Measurements from ENCODE around the gene PRSS57.
A peak's percentile ranks its signal among the peaks of the same experiment; 100 is the strongest.

PRSS57 gene

DNA sequence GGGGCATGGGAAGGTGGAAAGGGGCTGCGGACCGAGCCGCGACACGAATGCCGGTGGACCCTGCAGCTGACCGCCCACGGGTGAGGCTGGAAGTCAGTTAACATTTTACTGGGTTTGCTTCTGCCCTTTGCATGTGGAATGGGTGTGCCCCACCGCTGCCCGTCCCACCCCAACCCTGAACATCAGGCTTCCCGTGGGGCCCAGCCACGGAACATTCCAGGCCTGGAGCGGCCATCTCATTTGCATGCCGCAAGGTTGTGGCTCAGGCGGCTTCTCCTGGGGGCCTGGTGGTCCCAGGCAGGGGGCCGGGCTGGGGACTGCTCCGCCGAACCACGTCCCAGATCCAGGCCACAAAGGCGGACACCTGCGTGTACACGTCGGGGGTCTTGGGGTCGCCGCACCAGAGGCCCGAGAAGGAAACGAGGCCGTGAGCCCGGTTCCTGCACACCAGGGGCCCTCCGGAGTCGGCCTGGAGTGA lies 9.8 kb downstream of the PRSS57 start:
- Histone ChIP-seq H3K36me3 (ENCODE audit: control insufficient read depth, low read length) (no peaks in the 10 kb centered on the region), H3K79me2 (ENCODE audit: control insufficient read depth, low read length) (no peaks in the 10 kb centered on the region), H4K20me1 (ENCODE audit: control insufficient read depth, insufficient read depth, low read depth, low read length) (no peaks in the 10 kb centered on the region), H3K27ac (ENCODE audit: low read depth, low read length) (no peak overlapping the region), H3K4me1 (ENCODE audit: control insufficient read depth, low read length) (peaks cover 5% of the 10 kb centered on the region), H3K4me3 (ENCODE audit: low read length) (no peak overlapping the region), H3K9me3 (ENCODE audit: control insufficient read depth, insufficient read depth, low read length) (no peaks in the 10 kb centered on the region), H3K27me3 (ENCODE audit: control insufficient read depth, low read length) (no peaks in the 10 kb centered on the region), H3K4me2 (ENCODE audit: low read length) (no peak overlapping the region), H3F3A (ENCODE audit: control insufficient read depth, insufficient read depth) (no peaks in the 10 kb centered on the region), H3K9me2 (replicated peaks; ENCODE audit: control insufficient read depth, low read length) (no peaks in the 10 kb centered on the region)
- TF ChIP-seq, protein P1, sequence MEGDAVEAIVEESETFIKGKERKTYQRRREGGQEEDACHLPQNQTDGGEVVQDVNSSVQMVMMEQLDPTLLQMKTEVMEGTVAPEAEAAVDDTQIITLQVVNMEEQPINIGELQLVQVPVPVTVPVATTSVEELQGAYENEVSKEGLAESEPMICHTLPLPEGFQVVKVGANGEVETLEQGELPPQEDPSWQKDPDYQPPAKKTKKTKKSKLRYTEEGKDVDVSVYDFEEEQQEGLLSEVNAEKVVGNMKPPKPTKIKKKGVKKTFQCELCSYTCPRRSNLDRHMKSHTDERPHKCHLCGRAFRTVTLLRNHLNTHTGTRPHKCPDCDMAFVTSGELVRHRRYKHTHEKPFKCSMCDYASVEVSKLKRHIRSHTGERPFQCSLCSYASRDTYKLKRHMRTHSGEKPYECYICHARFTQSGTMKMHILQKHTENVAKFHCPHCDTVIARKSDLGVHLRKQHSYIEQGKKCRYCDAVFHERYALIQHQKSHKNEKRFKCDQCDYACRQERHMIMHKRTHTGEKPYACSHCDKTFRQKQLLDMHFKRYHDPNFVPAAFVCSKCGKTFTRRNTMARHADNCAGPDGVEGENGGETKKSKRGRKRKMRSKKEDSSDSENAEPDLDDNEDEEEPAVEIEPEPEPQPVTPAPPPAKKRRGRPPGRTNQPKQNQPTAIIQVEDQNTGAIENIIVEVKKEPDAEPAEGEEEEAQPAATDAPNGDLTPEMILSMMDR (IDR thresholded peaks at IDR 0.05; ENCODE audit: low read depth, low read length, poor library complexity, severe bottlenecking), result no peak
- TF ChIP-seq EZH2phosphoT487 (IDR thresholded peaks at IDR 0.05; ENCODE audit: borderline replicate concordance, low read length), result no peak

DNA sequence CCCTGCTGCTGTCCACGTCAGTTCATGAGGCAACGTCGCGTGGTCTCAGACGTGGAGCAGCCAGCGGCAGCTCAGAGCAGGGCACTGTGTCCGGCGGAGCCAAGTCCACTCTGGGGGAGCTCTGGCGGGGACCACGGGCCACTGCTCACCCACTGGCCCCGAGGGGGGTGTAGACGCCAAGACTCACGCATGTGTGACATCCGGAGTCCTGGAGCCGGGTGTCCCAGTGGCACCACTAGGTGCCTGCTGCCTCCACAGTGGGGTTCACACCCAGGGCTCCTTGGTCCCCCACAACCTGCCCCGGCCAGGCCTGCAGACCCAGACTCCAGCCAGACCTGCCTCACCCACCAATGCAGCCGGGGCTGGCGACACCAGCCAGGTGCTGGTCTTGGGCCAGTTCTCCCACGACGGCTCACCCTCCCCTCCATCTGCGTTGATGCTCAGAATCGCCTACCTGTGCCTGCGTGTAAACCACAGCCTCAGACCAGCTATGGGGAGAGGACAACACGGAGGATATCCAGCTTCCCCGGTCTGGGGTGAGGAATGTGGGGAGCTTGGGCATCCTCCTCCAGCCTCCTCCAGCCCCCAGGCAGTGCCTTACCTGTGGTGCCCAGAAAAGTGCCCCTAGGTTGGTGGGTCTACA lies 12.5 kb downstream of the PRSS57 start:
- Histone ChIP-seq H3K27ac (ENCODE audit: low read depth, low read length) (no peak overlapping the region), H3K4me2 (ENCODE audit: low read length) (no peak overlapping the region), H3K79me2 (ENCODE audit: control insufficient read depth, low read length) (peaks cover 5% of the 10 kb centered on the region; the same call in 1 of the 2 replicates), H4K20me1 (ENCODE audit: control insufficient read depth, insufficient read depth, low read depth, low read length) (no peaks in the 10 kb centered on the region; the same call in 1 of the 2 replicates), H3K9me2 (replicated peaks; ENCODE audit: control insufficient read depth, low read length) (no peaks in the 10 kb centered on the region), H3K4me3 (ENCODE audit: low read length) (no peak overlapping the region), H3K4me1 (ENCODE audit: control insufficient read depth, low read length) (peaks cover 13% of the 10 kb centered on the region), H3K27me3 (ENCODE audit: control insufficient read depth, low read length) (no peaks in the 10 kb centered on the region), H3K9me3 (ENCODE audit: control insufficient read depth, insufficient read depth, low read length) (no peaks in the 10 kb centered on the region), H3K36me3 (ENCODE audit: control insufficient read depth, low read length) (no peaks in the 10 kb centered on the region), H3F3A (ENCODE audit: control insufficient read depth, insufficient read depth) (0 out of 2 replicates have a peak, but pooled peaks cover 3% of the 10 kb centered on the region)
- TF ChIP-seq, protein P1 (IDR thresholded peaks at IDR 0.05; ENCODE audit: low read depth, low read length, poor library complexity, severe bottlenecking), result no peak
- no peak for TF ChIP-seq EZH2phosphoT487 (IDR thresholded peaks at IDR 0.05; ENCODE audit: borderline replicate concordance, low read length)

DNA sequence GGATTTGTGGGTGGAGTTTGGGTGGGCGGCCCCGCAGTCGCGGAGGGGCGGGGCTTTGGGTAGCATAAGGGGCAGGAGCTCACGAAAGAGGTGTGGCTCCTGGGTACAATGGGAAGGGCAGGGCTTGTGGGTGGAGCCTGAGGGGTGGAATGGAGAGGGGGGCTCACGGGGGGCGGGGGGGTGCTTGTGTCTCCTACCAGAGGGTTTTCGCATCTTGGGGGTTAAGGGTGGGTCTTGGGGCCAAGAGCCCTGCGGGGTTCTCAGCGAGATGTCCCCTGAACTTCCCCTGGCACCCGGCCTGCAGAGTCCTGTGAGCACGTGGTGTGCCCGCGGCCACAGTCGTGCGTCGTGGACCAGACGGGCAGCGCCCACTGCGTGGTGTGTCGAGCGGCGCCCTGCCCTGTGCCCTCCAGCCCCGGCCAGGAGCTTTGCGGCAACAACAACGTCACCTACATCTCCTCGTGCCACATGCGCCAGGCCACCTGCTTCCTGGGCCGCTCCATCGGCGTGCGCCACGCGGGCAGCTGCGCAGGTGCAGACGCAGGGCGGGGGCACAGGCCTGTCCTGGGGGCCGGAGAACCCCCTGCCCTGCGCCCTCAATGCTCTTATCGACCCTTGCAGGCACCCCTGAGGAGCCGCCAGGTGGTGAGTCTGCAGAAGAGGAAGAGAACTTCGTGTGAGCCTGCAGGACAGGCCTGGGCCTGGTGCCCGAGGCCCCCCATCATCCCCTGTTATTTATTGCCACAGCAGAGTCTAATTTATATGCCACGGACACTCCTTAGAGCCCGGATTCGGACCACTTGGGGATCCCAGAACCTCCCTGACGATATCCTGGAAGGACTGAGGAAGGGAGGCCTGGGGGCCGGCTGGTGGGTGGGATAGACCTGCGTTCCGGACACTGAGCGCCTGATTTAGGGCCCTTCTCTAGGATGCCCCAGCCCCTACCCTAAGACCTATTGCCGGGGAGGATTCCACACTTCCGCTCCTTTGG lies 13.9 kb downstream of the PRSS57 start:
- H3K9me2 ChIP-seq (replicated peaks; ENCODE audit: control insufficient read depth, low read length), result no peaks in the 10 kb centered on the region
- H3K79me2 ChIP-seq (ENCODE audit: control insufficient read depth, low read length), result peaks cover 5% of the 10 kb centered on the region; the same call in 1 of the 2 replicates
- no peaks in the 10 kb centered on the region for H3K27me3 ChIP-seq (ENCODE audit: control insufficient read depth, low read length)
- H4K20me1 ChIP-seq (ENCODE audit: control insufficient read depth, insufficient read depth, low read depth, low read length), result no peaks in the 10 kb centered on the region; the same call in 1 of the 2 replicates
- H3K4me1 ChIP-seq (ENCODE audit: control insufficient read depth, low read length), result peaks cover 17% of the 10 kb centered on the region
- H3K36me3 ChIP-seq (ENCODE audit: control insufficient read depth, low read length), result no peaks in the 10 kb centered on the region
- 0 out of 2 replicates have a peak, but pooled peaks cover 4% of the 10 kb centered on the region for H3F3A ChIP-seq (ENCODE audit: control insufficient read depth, insufficient read depth)
- H3K9me3 ChIP-seq (ENCODE audit: control insufficient read depth, insufficient read depth, low read length), result no peaks in the 10 kb centered on the region
- H3K27ac ChIP-seq (ENCODE audit: low read depth, low read length), result peak overlapping the region; percentile 56; the same call in 1 of the 2 replicates
- no peak for TF ChIP-seq EZH2phosphoT487 (IDR thresholded peaks at IDR 0.05; ENCODE audit: borderline replicate concordance, low read length)
- TF ChIP-seq, protein P1 (IDR thresholded peaks at IDR 0.05; ENCODE audit: low read depth, low read length, poor library complexity, severe bottlenecking), result no peak
- H3K4me3 ChIP-seq (ENCODE audit: low read length), result peak overlapping the region; percentile 79
- peak overlapping the region; percentile 81 for H3K4me2 ChIP-seq (ENCODE audit: low read length)
